GM23338 (cell line): ENCODE measurements around the gene ZNF790. TPM values are rescaled to one million over a fixed set of nuclear protein-coding genes. Genes with fewer than 3 reads are reported as not detected.

Experiments
- ATAC-seq: fragments of 200-7000 bp; cut with Tn5 transposase; 3 replicates; pipeline ENCODE4 v1.9.1; 2020
- DNase-seq: peaks from one replicate; pipeline ENCODE4 v3.0.0-alpha.2; 2015; ENCODE audit warnings: low spot score
- H2AFZ ChIP-seq: fragments of 200-600 bp; sonication (generic); 2 replicates; pipeline ENCODE4 v1.8.0; 2016; ENCODE audit warnings: antibody characterized with exemption, mild to moderate bottlenecking, moderate library complexity
- H3F3A ChIP-seq: fragments of 200-600 bp; sonication (generic); replicated peaks from 2 replicates; pipeline ENCODE4 v1.8.0; 2017; ENCODE audit warnings: antibody characterized with exemption, mixed run types, low read depth
- H3K27ac ChIP-seq: fragments of 200-600 bp; sonication (generic); 2 replicates; pipeline ENCODE4 v1.6.1; 2016; ENCODE audit warnings: low read depth
- H3K27me3 ChIP-seq: fragments of 200-600 bp; sonication (generic); 2 replicates; pipeline ENCODE4 v1.8.0; 2016; ENCODE audit warnings: mild to moderate bottlenecking, mixed run types, moderate library complexity; ENCODE audit not compliant: insufficient read depth
- H3K36me3 ChIP-seq: fragments of 200-600 bp; sonication (generic); 2 replicates; pipeline ENCODE4 v1.8.0; 2016; ENCODE audit warnings: mild to moderate bottlenecking; ENCODE audit not compliant: insufficient read depth
- H3K4me1 ChIP-seq: fragments of 200-600 bp; sonication (generic); 2 replicates; pipeline ENCODE4 v1.8.0; 2016; ENCODE audit warnings: mild to moderate bottlenecking, moderate library complexity; ENCODE audit not compliant: insufficient read depth
- H3K4me2 ChIP-seq: fragments of 200-600 bp; sonication (generic); 2 replicates; pipeline ENCODE4 v1.7.1; 2017; ENCODE audit warnings: mixed run types
- H3K4me3 ChIP-seq: fragments of 200-600 bp; sonication (generic); 2 replicates; pipeline ENCODE4 v1.6.1; 2016; ENCODE audit warnings: mixed run types
- H3K79me2 ChIP-seq: fragments of 200-600 bp; sonication (generic); replicated peaks from 2 replicates; pipeline ENCODE4 v1.8.0; 2017; ENCODE audit warnings: mild to moderate bottlenecking; ENCODE audit not compliant: insufficient read depth
- H3K9me2 ChIP-seq: fragments of 200-600 bp; sonication (generic); 2 replicates; pipeline ENCODE4 v1.8.0; 2017; ENCODE audit not compliant: insufficient read depth
- H4K20me1 ChIP-seq: fragments of 200-600 bp; sonication (generic); replicated peaks from 2 replicates; pipeline ENCODE4 v1.8.0; 2017; ENCODE audit warnings: mild to moderate bottlenecking; ENCODE audit not compliant: insufficient read depth
- H3K27ac Mint-ChIP-seq: 2 replicates; pipeline ENCODE4 v1.8.0; 2020; ENCODE audit warnings: inconsistent platforms, mild to moderate bottlenecking, moderate library complexity, mixed read lengths
- H3K27me3 Mint-ChIP-seq: 3 replicates; pipeline ENCODE4 v1.8.0; 2022; ENCODE audit warnings: low read depth, mild to moderate bottlenecking, moderate library complexity, mixed read lengths, inconsistent platforms; ENCODE audit not compliant: insufficient read depth, poor library complexity
- H3K36me3 Mint-ChIP-seq: 3 replicates; pipeline ENCODE4 v1.8.0; 2021; ENCODE audit warnings: low read depth, mild to moderate bottlenecking, inconsistent platforms, moderate library complexity, mixed read lengths
- H3K4me1 Mint-ChIP-seq: 3 replicates; pipeline ENCODE4 v1.8.0; 2020; ENCODE audit warnings: mild to moderate bottlenecking, inconsistent platforms, mixed read lengths
- H3K4me3 Mint-ChIP-seq: 3 replicates; pipeline ENCODE4 v1.8.0; 2021; ENCODE audit warnings: moderate library complexity, mild to moderate bottlenecking, inconsistent platforms, mixed read lengths
- H3K9me3 Mint-ChIP-seq: 3 replicates; pipeline ENCODE4 v1.8.0; 2020; ENCODE audit warnings: moderate library complexity, mild to moderate bottlenecking, inconsistent platforms, mixed read lengths
- CREB1 ChIP-seq: fragments of 250-450 bp; sonication (Bioruptor Pico); IDR thresholded peaks from 2 replicates; pipeline ENCODE4 v1.5.0; 2020; ENCODE audit warnings: low read depth, mild to moderate bottlenecking, moderate library complexity
- CTCF ChIP-seq, 2 experiments: fragments of 200-600 bp in 1 of 2; sonication (generic) in 1 of 2; conservative IDR thresholded peaks; 2 replicates each; pipeline versions ENCODE4 v1.5.1 to v1.6.1; 2016 to 2017; ENCODE audit warnings: antibody characterized with exemption in 2 of 2, low read depth in 2 of 2, mild to moderate bottlenecking in 2 of 2, moderate library complexity in 1 of 2
- ETS1 ChIP-seq: IDR thresholded peaks from 2 replicates; pipeline ENCODE4 v1.6.1; 2016; ENCODE audit warnings: antibody characterized with exemption
- EZH2 ChIP-seq: fragments of 200-600 bp; sonication (generic); IDR thresholded peaks from one replicate; pipeline ENCODE4 v1.8.0; 2017; ENCODE audit warnings: antibody characterized with exemption, mild to moderate bottlenecking, low read depth; ENCODE audit not compliant: unreplicated experiment
- EZH2phosphoT487 ChIP-seq: fragments of 200-600 bp; sonication (generic); IDR thresholded peaks from one replicate; pipeline ENCODE4 v1.8.1; 2018; ENCODE audit warnings: antibody characterized with exemption; ENCODE audit not compliant: unreplicated experiment
- JUNB ChIP-seq: IDR thresholded peaks from one replicate; pipeline ENCODE4 v1.6.1; 2016; ENCODE audit warnings: antibody characterized with exemption; ENCODE audit not compliant: unreplicated experiment
- NANOG ChIP-seq: IDR thresholded peaks from 2 replicates; pipeline ENCODE4 v1.6.1; 2016; ENCODE audit warnings: antibody characterized with exemption, borderline replicate concordance
- POLR2AphosphoS5 ChIP-seq: IDR thresholded peaks from 2 replicates; pipeline ENCODE4 v1.6.1; 2016; ENCODE audit warnings: antibody characterized with exemption, low read depth
- REST ChIP-seq: IDR thresholded peaks from one replicate; pipeline ENCODE4 v1.6.1; 2018; ENCODE audit warnings: antibody characterized with exemption; ENCODE audit not compliant: unreplicated experiment
- STAT1 ChIP-seq: IDR thresholded peaks from one replicate; pipeline ENCODE4 v1.6.1; 2016; ENCODE audit warnings: antibody characterized with exemption; ENCODE audit not compliant: unreplicated experiment
- ZNF114 ChIP-seq: fragments of 250-450 bp; sonication (Bioruptor Pico); IDR thresholded peaks from 2 replicates; pipeline ENCODE4 v1.5.0; 2020; ENCODE audit warnings: mild to moderate bottlenecking, moderate library complexity
- ZNF331 ChIP-seq: fragments of 250-450 bp; sonication (Bioruptor Pico); IDR thresholded peaks from 2 replicates; pipeline ENCODE4 v1.5.0; 2020; ENCODE audit warnings: low read depth, mild to moderate bottlenecking, moderate library complexity
- ZNF462 ChIP-seq: fragments of 250-450 bp; sonication (Bioruptor Pico); IDR thresholded peaks from 2 replicates; pipeline ENCODE4 v1.5.0; 2020; ENCODE audit warnings: mild to moderate bottlenecking, moderate library complexity
- long read RNA-seq: library from polyadenylated mRNA; unstranded; transcript quantifications from one replicate; pipeline ENCODE4 v2.0.0, GENCODE V29; 2020; ENCODE audit not compliant: unreplicated experiment
- polyA plus RNA-seq: library from polyadenylated mRNA; unstranded; fragments of >200 nt; fragmentation: Nextera tagmentation; extraction: Ambion mirVana; gene quantifications from 2 replicates; pipeline ENCODE4 v1.2.1, GENCODE V29; 2016
- total RNA-seq: library from RNA; depleted of rRNA; stranded (reverse); fragments of >200 nt; shearing (Covaris generic); gene quantifications from 2 replicates; pipeline ENCODE4 v1.2.3, GENCODE V29; 2014; rRNA removed

The ZNF790 gene
- total RNA-seq (5.2 and 5.4 TPM in 2 replicates), polyA plus RNA-seq (5.9 and 8.4 TPM in 2 replicates)
- long read RNA-seq, partial matches to known transcripts = 1 of 3 reads
- long read RNA-seq, other reads (novel, unspliced or antisense) = 2 of 3 reads

GRCh38 chr19:36837906-36838783 lies at the start of gene ZNF790:
Gene ZNF790 (minus strand): TSS chr19:36838387. CDS start chr19:36825619, 12,768 bp downstream.
- peaks cover 18% of the 10 kb centered on the region for H3K9me3 Mint-ChIP-seq
- peak; percentile 97 for DNase-seq
- TF ChIP-seq ZNF114 = no peak
- TF ChIP-seq POLR2AphosphoS5 = peak; percentile 84
- TF ChIP-seq CTCF (conservative IDR thresholded peaks at IDR 0.05; ENCODE audit: low read depth in 2 of 2) = no peak
- no peak for TF ChIP-seq STAT1
- TF ChIP-seq CREB1 (CRISPR knock-in tag) = peak; percentile 21; the same call in 1 of the 2 replicates
- TF ChIP-seq EZH2phosphoT487 = no peak
- TF ChIP-seq NANOG = no peak
- TF ChIP-seq REST = no peak
- TF ChIP-seq ZNF462 (CRISPR knock-in tag) = no peak
- TF ChIP-seq ETS1 = peak; percentile 96
- no peak for TF ChIP-seq EZH2
- TF ChIP-seq ZNF331 (CRISPR knock-in tag) = no peak
- peak; percentile 21 for TF ChIP-seq JUNB
- Histone ChIP-seq H3K4me3 (peak within 1 kb of the TSS; percentile 78), H3K27ac (peak within 1 kb of the TSS; percentile 91), H3K4me1 (no peaks in the 10 kb centered on the region), H3K27me3 (no peaks in the 10 kb centered on the region), H2AFZ (peak within 1 kb of the TSS; percentile 93), H3K79me2 (peaks cover 44% of the 10 kb centered on the region), H3K9me2 (0 out of 2 replicates have a peak, but pooled peaks cover 3% of the 10 kb centered on the region), H4K20me1 (no peaks in the 10 kb centered on the region), H3K4me2 (peak within 1 kb of the TSS; percentile 94), H3K36me3 (peaks cover 6% of the 10 kb centered on the region; the same call in 1 of the 2 replicates), H3F3A (no peaks in the 10 kb centered on the region)
- H3K27me3 Mint-ChIP-seq = peaks cover 1% of the 10 kb centered on the region
- no peak within 1 kb of the TSS for H3K4me3 Mint-ChIP-seq
- H3K36me3 Mint-ChIP-seq = peaks cover 42% of the 10 kb centered on the region
- peaks cover 3% of the 10 kb centered on the region; the same call in 1 of the 3 replicates for H3K4me1 Mint-ChIP-seq
- no peak within 1 kb of the TSS; the same call in 1 of the 2 replicates for H3K27ac Mint-ChIP-seq
- ATAC-seq = peak; percentile 98
